ELR (cell line): ENCODE results near the gene AVPI1.
A peak's percentile ranks its signal among the peaks of the same experiment; 100 is the strongest.
"Not testable (repeated sequence)": the region's sequence is repeated elsewhere in the genome, so short reads cannot be mapped to it uniquely, and the experiment has no call there.

Experiments
- DNase-seq: peaks from one replicate; pipeline ENCODE4 v3.0.0-alpha.2; 2015; ENCODE audit warnings: low read depth

AVPI1 gene

GRCh38 chr10:97683556-97684367 is 3.3 kb downstream of the AVPI1 start:
- peak; percentile 58 for DNase-seq

- no peak for DNase-seq
Measured at GRCh38 chr10:97682042-97682441, 5.0 kb downstream of the AVPI1 start.

GRCh38 chr10:97679594-97679993 is 7.4 kb downstream of the AVPI1 start:
- no peak for DNase-seq

- DNase-seq: peak; percentile 75
Measured at GRCh38 chr10:97676770-97677581, 10.1 kb downstream of the AVPI1 start.

- DNase-seq: no peak
Measured at GRCh38 chr10:97675222-97675621, 11.8 kb downstream of the AVPI1 start.

GRCh38 chr10:97673736-97674525 is 13.1 kb downstream of the AVPI1 start:
- peak; percentile 72 for DNase-seq

GRCh38 chr10:97669571-97669970 is 17.5 kb downstream of the AVPI1 start:
- no peak for DNase-seq

- no peak for DNase-seq
Measured at GRCh38 chr10:97667463-97667862, 19.6 kb downstream of the AVPI1 start.

GRCh38 chr10:97666992-97667391 is 20.0 kb downstream of the AVPI1 start:
- no peak for DNase-seq

- no peak for DNase-seq
Measured at GRCh38 chr10:97664282-97664850, 22.7 kb downstream of the AVPI1 start.

GRCh38 chr10:97659589-97659988 is 27.5 kb downstream of the AVPI1 start:
- DNase-seq: peak; percentile 22

- DNase-seq: no peak
Measured at GRCh38 chr10:97656777-97657176, 30.3 kb downstream of the AVPI1 start.

- peak; percentile 96 for DNase-seq
Measured at GRCh38 chr10:97651773-97652172, 35.3 kb downstream of the AVPI1 start.

GRCh38 chr10:97650726-97651125 is 36.3 kb downstream of the AVPI1 start:
- no peak for DNase-seq

- not testable (repeated sequence) for DNase-seq
Measured at GRCh38 chr10:97649405-97649750, 37.7 kb downstream of the AVPI1 start.

GRCh38 chr10:97648562-97649404 is 38.3 kb downstream of the AVPI1 start:
- peak; percentile 97 for DNase-seq

- DNase-seq: peak; percentile 80
Measured at GRCh38 chr10:97647556-97647955, 39.5 kb downstream of the AVPI1 start.

- no peak for DNase-seq
Measured at GRCh38 chr10:97644936-97645335, 42.1 kb downstream of the AVPI1 start.

- no peak for DNase-seq
Measured at GRCh38 chr10:97643441-97643985, 43.5 kb downstream of the AVPI1 start.

- not testable (repeated sequence) for DNase-seq
Measured at GRCh38 chr10:97642471-97643159, 44.4 kb downstream of the AVPI1 start.
